Measurements from ENCODE around the gene EP400. TPM values are rescaled to one million over a fixed set of nuclear protein-coding genes. Genes with fewer than 3 reads are reported as not detected.

The EP400 gene
- total RNA-seq, 1 experiment from 2014 or later, result 4.2 TPM

DNA sequence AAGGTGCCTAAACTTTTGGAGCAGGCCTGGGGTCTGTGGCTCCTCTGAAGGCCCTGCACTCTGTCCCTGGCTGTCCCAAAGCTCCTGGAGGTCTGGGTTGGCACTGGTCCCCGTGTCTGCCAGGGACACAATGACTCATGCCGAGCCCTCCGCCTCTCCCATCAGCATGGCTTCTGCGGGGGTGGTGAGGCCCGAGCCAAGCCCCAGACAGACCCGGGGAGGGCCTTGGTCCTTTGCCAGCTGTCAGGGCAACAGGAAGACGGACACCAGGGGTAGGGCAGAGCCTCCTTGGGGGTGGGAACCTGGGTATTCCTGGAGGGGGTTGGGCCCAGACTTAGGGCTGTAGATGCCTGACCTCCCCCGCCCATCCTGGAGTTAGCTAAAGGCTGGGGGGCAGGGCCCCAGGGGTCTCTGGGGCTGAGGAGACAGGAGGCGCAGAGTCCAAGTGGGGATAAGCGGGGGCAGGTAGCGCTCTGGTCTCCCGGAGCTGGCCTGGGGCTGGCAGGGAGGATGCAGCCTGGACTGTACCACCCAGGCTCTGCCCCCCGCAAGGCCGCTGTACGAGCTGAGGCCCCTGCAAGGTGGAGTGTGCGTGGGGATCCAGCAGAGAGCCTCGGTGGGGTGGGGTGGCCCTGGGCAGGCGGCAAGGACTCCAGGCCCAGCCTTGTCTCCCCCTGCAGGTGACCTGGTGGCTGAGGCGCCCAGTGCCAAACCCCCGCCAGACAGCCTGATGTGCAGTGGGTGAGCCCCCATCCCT is 37.0 kb upstream of the EP400 start:
- DNase-seq (ENCODE audit: low read depth), result peak; percentile 97

DNA sequence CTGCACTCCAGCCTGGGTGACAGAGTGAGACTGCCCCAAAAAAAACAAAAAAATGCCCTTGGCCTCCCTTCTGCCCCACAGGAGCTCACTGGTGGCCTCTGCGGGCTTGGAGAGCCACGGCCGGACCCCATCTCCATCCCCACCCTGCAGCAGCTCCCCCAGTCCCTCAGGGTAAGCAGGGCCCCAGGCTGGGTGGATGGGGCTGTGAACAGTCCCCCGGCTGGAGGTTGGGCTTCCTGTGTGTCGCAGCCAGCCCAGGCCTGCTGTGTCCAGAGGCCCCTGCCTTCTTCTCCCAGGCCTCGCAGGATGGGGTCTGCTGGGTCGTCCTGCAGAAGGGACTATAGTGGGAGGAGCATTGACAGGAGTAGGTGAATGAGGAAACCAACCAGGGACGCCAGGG is 36.1 kb upstream of the EP400 start:
- no peak for DNase-seq (ENCODE audit: low read depth)

DNA sequence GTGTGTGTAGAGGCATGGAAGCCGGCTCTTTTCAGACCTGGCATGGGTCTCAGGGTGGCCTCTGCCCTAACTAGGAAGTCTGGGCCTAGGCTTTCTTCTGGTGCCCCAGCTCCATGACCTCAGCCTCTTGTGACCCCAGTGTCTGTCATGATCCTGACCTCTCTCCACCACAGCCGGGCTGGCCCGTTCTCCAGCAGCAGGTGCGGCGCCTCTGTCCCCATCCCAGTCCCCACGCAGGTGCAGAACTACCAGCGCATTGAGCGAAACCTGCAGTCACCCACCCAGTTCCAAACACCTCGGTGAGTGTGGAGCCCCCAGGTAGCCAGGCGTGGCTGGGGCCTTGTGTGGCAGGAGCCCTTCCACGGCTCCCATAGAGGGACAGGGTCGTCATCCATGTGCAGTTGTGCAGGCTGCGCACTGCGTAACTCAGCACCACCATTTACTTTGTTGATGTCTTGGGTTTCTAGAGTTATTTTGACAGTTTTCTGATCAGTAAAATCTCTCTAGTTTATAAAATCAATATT is 35.5 kb upstream of the EP400 start:
- no peak for DNase-seq (ENCODE audit: low read depth)

DNA sequence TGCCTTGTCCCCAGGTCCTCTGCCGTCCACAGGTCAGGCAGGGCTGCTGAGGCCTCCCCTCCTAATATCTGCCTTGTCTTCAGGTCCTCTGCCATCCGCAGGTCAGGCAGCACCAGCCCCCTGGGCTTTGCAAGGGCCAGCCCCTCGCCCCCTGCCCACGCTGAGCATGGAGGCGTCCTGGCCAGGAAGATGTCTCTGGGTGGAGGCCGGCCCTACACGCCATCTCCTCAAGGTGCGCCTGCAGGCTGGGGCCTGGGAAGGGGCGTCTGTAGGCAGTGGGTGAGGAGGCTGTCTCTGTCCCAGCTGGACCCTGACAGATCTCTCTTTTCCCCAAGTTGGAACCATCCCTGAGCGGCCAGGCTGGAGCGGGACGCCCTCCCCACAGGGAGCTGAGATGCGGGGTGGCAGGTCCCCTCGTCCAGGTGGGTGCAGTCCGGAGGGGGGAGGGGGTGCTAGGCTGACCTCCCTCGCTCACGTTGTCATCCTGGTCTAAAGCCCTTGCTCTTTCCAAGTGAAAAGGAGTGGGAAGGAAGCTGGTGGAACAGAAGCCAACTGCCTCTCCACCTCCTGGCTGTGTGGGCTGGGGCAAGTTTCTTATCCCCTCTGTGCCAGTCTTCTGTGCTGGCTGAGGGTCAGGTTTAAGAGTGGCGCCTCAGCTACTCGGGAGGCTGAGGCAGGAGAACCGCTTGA is 34.6 kb upstream of the EP400 start:
- no peak for DNase-seq (ENCODE audit: low read depth)

DNA sequence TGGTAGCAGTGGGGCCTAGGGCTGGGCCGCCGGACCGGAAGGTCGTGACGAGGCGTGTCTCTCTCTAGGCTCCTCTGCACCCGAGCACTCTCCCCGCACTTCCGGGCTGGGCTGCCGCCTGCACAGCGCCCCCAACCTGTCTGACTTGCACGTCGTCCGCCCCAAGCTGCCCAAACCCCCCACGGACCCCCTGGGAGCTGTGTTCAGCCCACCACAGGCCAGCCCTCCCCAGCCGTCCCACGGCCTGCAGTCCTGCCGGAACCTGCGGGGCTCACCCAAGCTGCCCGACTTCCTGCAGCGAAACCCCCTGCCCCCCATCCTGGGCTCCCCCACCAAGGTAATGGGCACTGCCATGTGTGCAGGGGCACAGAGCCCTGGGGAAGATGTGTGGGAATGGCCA is 33.9 kb upstream of the EP400 start:
- DNase-seq (ENCODE audit: low read depth), result no peak

DNA sequence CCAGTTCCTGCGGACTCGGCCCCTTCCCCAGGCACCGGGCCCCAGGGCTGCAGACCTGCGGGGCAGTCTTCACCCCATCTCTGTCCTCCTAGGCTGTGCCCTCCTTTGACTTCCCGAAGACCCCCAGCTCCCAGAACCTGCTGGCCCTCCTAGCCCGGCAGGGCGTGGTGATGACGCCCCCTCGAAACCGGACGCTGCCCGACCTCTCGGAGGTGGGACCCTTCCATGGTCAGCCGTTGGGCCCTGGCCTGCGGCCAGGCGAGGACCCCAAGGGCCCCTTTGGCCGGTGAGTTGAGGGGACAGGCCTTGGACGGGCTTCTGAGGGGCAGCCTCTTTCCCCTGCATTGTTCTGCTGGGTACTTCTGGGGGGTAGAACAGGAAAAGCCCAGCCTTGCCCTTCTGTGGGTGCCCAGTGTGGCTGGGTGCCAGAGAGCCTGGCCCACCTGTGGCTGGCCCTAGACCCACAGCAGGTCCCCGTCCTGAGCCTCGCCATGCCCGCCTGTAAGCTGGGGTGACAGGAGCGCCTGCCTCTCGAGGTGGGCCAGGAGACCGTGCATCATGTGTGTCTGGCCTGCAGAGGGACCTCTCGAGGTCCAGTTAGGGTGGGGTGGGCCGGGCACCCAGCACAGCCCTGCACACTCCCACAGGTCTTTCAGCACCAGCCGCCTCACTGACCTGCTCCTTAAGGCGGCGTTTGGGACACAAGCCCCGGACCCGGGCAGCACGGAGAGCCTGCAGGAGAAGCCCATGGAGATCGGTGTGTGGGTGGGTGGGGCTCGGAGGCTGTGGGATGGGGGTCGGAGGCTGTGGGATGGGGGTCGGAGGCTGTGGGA is 33.2 kb upstream of the EP400 start:
- no peak for DNase-seq (ENCODE audit: low read depth)

DNA sequence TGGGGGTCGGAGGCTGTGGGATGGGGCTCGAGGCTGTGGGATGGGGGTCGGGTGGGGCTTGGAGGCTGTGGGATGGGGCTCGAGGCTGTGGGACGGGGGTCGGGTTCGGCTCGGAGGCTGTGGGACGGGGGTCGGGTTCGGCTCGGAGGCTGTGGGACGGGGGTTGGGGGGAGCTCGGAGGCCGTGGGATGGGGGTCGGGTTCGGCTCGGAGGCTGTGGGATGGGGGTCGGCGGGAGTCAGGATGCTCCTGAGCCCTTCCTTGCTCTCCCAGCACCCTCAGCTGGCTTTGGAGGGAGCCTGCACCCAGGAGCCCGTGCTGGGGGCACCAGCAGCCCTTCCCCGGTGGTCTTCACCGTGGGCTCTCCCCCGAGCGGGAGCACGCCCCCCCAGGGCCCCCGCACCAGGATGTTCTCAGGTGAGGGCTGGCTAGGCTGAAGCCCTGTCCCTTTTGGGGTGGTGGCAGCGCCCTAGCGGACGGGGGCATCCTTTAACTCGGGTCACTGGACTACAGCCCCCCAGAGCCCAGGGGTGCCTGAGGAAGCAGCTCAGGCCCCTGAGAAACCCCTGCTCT is 32.5 kb upstream of the EP400 start:
- no peak for DNase-seq (ENCODE audit: low read depth)

DNA sequence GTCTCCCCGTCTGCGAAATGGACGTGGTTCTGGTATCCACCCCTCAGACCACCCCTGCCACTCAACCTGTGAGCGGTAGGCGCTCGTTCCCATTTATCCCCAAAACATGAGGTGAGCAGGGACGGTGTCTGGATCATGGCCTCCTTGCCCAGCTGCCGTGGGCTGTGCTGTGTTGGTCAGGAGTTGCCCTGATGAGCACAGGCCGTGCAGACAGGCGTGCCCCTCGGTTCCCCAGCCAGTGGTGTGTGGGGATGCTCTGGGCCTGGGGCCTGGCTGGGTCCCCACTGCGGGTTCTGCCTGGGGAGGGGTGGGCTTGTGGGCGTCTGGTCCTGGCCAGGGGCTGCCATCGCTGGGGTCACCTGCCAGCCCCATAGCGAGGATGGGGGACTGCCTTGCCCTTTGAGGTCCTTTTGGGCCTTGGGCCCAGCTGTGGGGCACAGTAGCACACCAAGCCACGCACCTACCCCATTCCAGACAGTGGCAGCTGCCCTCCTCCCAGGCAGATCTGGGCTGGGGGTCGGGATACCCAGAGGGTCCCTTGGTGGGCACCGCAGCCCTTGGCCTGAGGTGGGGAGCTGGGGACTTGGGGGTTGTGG is 31.9 kb upstream of the EP400 start:
- no peak for DNase-seq (ENCODE audit: low read depth)

DNA sequence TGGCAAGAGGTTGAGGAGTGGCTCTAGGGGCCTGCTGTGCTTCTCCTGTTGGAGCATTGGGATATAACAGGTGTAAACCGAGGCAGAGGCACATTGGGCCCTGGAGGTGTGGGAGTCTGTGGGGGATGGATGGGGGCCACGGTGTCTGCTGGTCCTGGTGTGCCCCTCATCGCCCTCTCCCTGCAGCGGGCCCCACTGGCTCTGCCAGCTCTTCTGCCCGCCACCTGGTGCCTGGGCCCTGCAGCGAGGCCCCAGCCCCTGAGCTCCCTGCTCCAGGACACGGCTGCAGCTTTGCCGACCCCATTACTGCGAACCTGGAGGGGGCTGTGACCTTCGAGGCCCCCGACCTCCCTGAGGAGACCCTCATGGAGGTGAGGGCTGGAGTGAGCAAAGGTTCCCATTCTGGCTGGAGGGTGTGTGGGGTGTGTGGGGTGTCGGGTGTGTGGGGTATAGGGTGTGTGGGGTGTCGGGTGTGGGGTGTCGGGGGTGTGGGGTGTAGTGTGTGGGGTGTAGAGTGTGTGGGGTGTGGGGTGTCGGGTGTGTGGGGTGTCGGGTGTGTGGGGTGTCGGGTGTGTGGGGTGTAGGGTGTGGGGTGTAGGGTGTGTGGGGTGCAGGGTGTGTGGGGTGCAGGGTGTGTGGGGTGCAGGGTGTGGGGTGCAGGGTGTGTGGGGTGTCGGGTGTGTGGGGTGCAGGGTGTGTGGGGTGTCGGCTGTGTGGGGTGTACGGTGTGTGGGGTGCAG is 31.3 kb upstream of the EP400 start:
- no peak for DNase-seq (ENCODE audit: low read depth)

DNA sequence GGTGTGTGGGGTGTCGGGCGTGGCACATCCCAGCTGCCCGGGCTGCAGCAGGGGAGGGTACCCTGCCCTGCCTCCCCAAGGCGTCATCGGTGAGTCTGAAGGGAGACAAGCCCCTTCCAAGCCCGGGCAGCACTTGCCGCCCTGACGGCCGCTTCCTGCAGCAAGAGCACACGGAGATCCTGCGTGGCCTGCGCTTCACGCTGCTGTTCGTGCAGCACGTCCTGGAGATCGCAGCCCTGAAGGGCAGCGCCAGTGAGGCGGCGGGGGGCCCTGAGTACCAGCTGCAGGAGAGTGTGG is 30.7 kb upstream of the EP400 start:
- DNase-seq (ENCODE audit: low read depth), result no peak

DNA sequence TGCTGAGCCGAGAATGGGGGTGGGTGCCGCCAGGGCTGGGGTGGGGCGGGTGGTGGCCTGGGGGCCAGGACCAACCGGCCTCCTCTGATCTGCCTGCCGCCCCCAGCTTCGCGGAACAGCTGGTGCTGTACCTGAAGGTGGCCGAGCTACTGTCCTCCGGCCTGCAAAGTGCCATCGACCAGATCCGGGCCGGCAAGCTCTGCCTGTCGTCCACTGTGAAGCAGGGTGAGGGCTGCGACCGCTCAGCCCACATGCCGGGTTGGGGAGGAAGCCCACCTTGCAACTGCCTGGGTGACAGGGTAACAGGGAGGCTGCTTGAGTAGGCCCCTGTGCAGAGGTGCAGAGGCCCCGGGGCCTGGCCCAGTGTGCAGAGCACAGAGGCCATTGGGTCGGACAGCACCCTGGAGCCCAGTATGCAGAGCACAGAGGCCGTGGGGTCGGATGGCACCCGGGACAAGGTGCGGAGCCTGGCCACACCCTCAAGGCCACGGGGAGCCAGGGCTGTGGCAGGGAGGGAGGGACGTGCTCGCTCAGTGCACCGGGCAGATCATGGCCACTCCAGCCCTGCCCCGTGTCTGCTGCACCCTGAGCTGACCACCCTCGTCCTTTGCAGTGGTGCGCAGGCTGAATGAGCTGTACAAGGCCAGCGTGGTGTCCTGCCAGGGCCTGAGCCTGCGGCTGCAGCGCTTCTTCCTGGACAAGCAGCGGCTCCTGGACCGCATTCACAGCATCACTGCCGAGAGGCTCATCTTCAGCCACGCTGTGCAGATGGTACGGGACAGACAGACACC is 30.2 kb upstream of the EP400 start:
- DNase-seq (ENCODE audit: low read depth), result no peak

DNA sequence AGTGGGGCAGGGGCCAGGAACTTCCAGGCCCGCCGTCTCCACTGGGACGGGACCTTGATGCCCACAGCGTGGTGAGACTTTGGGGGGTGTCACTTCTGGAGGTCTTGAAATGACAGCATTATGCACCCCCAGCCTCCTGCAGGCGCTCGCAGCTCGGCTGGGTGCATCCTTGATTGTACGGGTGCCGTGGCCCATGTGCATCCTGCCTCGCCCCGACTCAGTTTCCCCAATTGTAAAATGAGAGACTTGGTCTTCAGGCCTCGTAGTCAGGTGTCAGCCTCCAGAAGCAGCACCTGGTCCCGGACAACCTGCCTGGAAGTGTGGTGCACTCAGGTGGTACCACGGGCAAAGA is 29.6 kb upstream of the EP400 start:
- DNase-seq (ENCODE audit: low read depth), result no peak

DNA sequence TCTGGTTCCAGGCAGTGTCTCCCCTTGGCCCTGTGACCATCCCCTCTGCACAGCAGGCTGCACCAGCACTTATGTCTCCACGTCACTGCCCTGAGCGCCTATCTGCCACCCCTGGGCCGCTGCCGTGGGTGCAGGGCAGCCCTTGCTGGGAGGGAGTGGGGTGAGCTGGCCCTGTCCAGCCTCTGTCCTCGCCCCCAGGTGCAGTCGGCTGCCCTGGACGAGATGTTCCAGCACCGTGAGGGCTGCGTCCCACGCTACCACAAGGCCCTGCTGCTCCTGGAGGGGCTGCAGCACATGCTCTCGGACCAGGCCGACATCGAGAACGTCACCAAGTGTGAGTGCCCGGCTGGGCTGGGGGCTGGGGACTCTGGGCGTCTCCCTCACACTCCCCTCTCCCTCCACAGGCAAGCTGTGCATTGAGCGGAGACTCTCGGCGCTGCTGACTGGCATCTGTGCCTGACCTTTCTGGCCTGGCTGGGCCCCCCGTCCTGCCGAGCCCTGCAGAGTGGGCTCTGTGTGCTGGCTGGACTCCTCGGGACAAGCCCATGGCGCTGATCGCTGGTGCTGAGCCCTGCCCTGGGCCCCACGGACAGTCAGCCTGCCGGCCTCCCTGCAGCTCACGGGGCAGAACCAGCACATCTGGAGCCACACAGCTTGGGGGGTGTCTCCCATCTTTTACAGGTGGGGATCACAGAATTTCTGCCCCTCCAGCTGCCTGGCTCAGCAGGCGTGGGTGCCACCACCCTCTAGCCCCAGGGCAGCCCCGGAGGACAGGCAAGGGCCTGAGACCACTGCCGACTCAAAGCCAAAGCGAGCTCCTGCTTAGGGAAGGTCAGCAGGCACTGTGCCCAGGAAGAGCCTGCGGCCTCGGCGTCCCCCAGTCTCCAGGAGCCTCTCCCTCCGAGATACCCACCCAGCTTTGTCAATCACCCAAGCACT is 28.6 kb upstream of the EP400 start:
- DNase-seq (ENCODE audit: low read depth), result no peak

DNA sequence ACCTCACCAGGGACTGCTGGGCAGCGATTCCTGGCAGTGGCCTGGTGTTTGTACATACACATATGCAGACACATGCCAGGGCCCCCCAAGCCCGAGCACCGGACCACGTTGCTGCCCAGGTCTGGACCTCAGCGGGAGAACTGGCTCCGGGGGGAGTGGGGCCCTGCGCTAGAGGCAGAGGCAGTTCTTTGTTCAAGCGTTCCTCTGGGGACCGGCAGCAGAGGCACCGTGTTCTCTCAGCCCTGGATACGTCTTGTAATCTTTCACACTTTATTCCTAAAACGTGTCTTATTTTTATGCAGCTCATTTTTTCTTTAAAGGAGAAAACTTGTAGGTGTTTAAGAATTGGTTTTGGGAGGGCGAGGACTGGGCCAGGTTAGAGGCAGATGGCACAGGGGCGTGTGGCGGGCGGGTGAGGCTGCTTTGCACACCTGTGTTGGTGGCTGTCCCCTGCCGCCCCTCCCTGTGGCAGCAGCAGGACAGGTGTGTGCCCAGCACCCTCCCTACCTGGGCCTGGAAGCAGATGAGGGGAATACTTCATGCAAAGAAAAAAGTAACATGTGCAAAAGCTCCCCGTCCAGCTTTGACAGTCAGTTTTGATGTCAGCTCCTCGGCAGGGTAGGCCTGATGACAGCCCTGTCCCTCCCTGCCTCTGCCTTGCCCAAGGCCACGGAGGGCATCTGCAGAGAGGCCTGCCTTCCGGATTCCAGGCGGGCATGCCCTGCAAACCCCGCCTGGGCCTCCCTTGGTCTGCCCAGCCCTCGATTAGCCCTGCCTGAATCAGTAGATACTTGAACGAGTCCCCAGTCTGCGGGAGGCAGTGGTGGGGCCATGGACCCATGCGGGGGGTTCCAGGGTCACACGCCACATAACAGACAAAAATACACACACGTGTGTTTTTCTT is 27.6 kb upstream of the EP400 start:
- no peak for DNase-seq (ENCODE audit: low read depth)

DNA sequence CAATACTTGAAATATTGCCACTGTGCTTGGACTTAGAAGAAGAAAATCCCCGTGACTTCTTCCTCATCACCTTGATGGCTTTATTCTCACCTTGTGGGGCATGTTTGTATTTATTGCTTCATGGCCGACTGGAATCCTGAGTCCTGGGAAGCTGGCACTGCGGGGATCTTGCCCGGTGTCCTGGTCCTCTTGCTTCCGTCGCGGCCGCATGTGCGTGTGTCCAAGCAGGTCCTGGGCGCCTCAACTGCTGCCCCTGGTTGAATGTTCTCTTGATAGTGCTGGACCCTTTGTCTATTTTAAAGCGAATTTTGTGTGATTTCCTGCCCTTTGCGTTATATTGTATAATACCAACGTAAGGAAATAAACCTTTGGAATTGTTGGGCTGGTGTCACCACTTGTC is 27.0 kb upstream of the EP400 start:
- no peak for DNase-seq (ENCODE audit: low read depth)

DNA sequence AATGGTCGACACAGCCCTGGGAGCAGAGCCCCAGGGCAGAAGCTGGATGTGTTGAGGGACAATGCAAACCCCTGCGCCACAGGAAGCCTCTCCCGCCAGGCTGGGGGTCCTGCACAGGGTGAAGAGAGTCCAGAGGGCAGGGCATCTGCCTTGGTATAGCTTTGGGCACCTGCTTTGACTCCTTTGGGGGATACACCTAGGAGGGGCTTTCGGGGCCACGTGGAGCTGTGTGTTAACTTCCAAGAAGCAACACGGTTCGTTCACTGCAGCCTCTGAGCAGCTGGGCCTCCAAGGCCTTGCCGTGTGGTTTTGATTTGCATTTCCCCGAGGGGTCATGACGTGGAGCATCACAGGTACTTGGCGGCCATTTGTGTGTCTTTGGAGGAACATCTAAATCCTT is 26.5 kb upstream of the EP400 start:
- DNase-seq (ENCODE audit: low read depth), result no peak

DNA sequence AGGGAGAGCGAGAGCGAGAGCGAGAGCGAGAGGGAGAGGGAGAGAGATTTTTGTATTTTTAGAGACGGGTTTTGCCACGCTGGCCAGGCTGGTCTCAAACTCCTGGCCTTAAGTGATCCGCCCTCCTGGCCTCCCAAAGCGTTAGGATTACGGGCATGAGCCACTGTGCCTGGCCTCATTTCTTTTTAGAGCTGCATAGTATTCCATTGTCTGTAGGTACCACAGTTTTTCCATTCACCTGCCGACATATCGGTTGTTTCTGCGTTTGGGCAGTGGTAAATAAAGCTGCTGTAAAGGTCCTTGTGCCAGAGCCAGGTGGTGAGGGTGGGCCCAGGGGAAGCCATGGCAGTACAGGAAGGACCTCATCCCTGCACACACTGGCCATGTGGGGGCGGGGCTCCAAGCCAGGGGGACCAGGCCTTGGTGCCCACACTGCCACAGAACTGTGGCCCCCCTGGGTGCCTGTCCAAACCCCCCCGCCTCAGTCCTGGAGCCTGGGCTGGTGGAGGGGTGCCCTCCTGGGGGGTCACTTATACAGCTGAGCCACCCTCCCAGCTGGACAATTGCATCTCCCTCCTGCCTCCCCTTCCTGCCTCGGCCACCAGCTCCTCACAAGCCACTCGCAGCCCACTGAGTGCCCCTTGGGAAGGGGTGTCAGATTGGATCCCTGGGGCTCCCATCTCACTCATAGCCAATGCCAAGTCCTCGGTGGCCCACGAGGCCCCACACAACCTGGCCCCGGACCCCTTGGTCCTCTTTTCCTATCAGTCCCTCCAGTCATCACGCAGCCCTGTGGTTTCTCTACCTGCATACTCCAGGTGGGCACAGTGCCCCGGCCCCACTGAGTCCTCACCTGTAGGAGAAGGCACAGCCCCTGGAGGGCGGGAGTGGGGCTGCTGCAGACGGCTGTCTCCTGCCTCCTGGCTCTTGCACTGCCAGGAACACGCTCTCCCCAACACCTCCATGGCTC is 22.3 kb upstream of the EP400 start:
- no peak for DNase-seq (ENCODE audit: low read depth)
